Peyer's patch (tissue), 4 donors: Measurements from ENCODE around the gene RNF225. TPM values are rescaled to one million over a fixed set of nuclear protein-coding genes. Genes with fewer than 3 reads are reported as not detected.
A peak's percentile ranks its signal among the peaks of the same experiment; 100 is the strongest.

Source experiments
- DNase-seq, 3 donors: peaks; one replicate each; pipeline ENCODE4 v3.0.0-alpha.2; 2017 to 2019
- H3K27ac ChIP-seq, 4 donors: fragments of 200-600 bp; sonication (generic); one replicate each; pipeline ENCODE4 v1.5.1; 2016 to 2019
- H3K27me3 ChIP-seq, 2 donors: fragments of 200-600 bp; sonication (generic); one replicate each; pipeline ENCODE4 v1.5.1; 2019
- H3K36me3 ChIP-seq, 3 donors: fragments of 200-600 bp; sonication (generic); one replicate each; pipeline ENCODE4 v1.5.1; 2016 to 2019
- H3K4me1 ChIP-seq, 4 donors: fragments of 200-600 bp; sonication (generic); one replicate each; pipeline ENCODE4 v1.5.1; 2016 to 2019
- H3K4me3 ChIP-seq, 4 donors: fragments of 200-600 bp; sonication (generic); 1 replicate in 3 of 4; 2 replicates in 1 of 4; pipeline ENCODE4 v1.5.1; 2016 to 2019; ENCODE audit warnings: mild to moderate bottlenecking in 1 of 4
- H3K9me3 ChIP-seq, 4 donors: fragments of 200-600 bp; sonication (generic); one replicate each; pipeline ENCODE4 v1.5.1; 2016 to 2019; ENCODE audit warnings: mild to moderate bottlenecking in 1 of 4
- CTCF ChIP-seq, 6 experiments: fragments of 450-650 bp in 4 of 6; fragments of 200-600 bp in 2 of 6; sonication (generic) in 1 of 6; IDR thresholded peaks; one replicate each; pipeline ENCODE4 v1.5.1; 2017 to 2019; ENCODE audit warnings: antibody characterized with exemption in 6 of 6, mild to moderate bottlenecking in 3 of 6, moderate library complexity in 1 of 6
- POLR2A ChIP-seq, 2 donors: fragments of 450-650 bp; IDR thresholded peaks; one replicate each; pipeline ENCODE4 v1.5.1; 2017; ENCODE audit warnings: antibody characterized with exemption in 2 of 2, mild to moderate bottlenecking in 2 of 2, moderate library complexity in 2 of 2
- total RNA-seq, 4 donors: library from RNA; depleted of rRNA; stranded (reverse); fragments of >200 nt; gene quantifications; one replicate each; pipeline ENCODE4 v1.1.0, GENCODE V29; 2016

RNF225 gene
- total RNA-seq, 4 donors from 2014 or later = not detected

- peak; percentile 93 to 97 (median 94) for DNase-seq
- H3K27ac ChIP-seq = peak within 1 kb of the TSS; percentile 79 to 93 (median 84)
- H3K27me3 ChIP-seq = no peaks in the 10 kb centered on the region
- H3K9me3 ChIP-seq = no peaks in the 10 kb centered on the region
- H3K4me3 ChIP-seq = peak within 1 kb of the TSS; percentile 54 to 100 (median 82)
- H3K36me3 ChIP-seq = no peaks in the 10 kb centered on the region
- peak; percentile 75 to 77 for TF ChIP-seq POLR2A (IDR thresholded peaks at IDR 0.05)
- peak in 2 of 6 experiments; percentile 12 to 20 for TF ChIP-seq CTCF (IDR thresholded peaks at IDR 0.05)
- peaks cover 0 to 24% (median 7%) of the 10 kb centered on the region in 4 donors for H3K4me1 ChIP-seq
These were observed 12.9 kb downstream of the RNF225 start, which contains the start of gene ZNF584 for GRCh38 chr19:58408152-58409009. Gene ZNF584, plus strand, starts transcription at chr19:58408649. Its CDS starts 499 bp downstream, at chr19:58409148.

GRCh38 chr19:58409010-58409790 lies 13.7 kb downstream of the RNF225 start:
- TF ChIP-seq POLR2A (IDR thresholded peaks at IDR 0.05) (no peak), CTCF (IDR thresholded peaks at IDR 0.05) (no peak)
- Histone ChIP-seq H3K27ac (peak overlapping the region; percentile 79 to 93 (median 84)), H3K4me3 (peak overlapping the region; percentile 54 to 100 (median 82)), H3K36me3 (no peaks in the 10 kb centered on the region), H3K9me3 (no peaks in the 10 kb centered on the region), H3K27me3 (no peaks in the 10 kb centered on the region), H3K4me1 (peaks cover 0 to 20% (median 7%) of the 10 kb centered on the region in 4 donors)
- DNase-seq = no peak

GRCh38 chr19:58416604-58417003 lies 21.1 kb downstream of the RNF225 start:
- Histone ChIP-seq H3K4me1 (no peaks in the 10 kb centered on the region), H3K9me3 (peaks cover 0 to 5% (median 0%) of the 10 kb centered on the region in 4 donors), H3K4me3 (no peak overlapping the region), H3K27ac (no peak overlapping the region), H3K36me3 (peaks cover 0 to 43% (median 0%) of the 10 kb centered on the region in 3 donors), H3K27me3 (no peaks in the 10 kb centered on the region)
- DNase-seq = no peak
- TF ChIP-seq POLR2A (IDR thresholded peaks at IDR 0.05) (no peak), CTCF (IDR thresholded peaks at IDR 0.05) (no peak)

- no peaks in the 10 kb centered on the region for H3K4me1 ChIP-seq
- no peak overlapping the region for H3K4me3 ChIP-seq
- no peak for DNase-seq
- H3K27me3 ChIP-seq = no peaks in the 10 kb centered on the region
- TF ChIP-seq CTCF (IDR thresholded peaks at IDR 0.05) (no peak), POLR2A (IDR thresholded peaks at IDR 0.05) (no peak)
- peaks cover 0 to 5% (median 0%) of the 10 kb centered on the region in 4 donors for H3K9me3 ChIP-seq
- no peak overlapping the region for H3K27ac ChIP-seq
- peaks cover 0 to 43% (median 0%) of the 10 kb centered on the region in 3 donors for H3K36me3 ChIP-seq
These were observed 21.6 kb downstream of the RNF225 start for GRCh38 chr19:58417071-58417470.

- no peak for TF ChIP-seq CTCF (IDR thresholded peaks at IDR 0.05)
- TF ChIP-seq POLR2A (IDR thresholded peaks at IDR 0.05) = no peak
- Histone ChIP-seq H3K27ac (no peak overlapping the region), H3K27me3 (no peaks in the 10 kb centered on the region), H3K4me3 (no peak overlapping the region), H3K9me3 (peaks cover 0 to 78% (median 23%) of the 10 kb centered on the region in 4 donors), H3K4me1 (no peaks in the 10 kb centered on the region), H3K36me3 (peaks cover 0 to 11% (median 0%) of the 10 kb centered on the region in 3 donors)
- DNase-seq = no peak
These were observed 33.2 kb downstream of the RNF225 start for GRCh38 chr19:58428617-58429016.
